AML-193 (cell line): ENCODE results near the gene SEC24B.
"Not testable (repeated sequence)": the region's sequence is repeated elsewhere in the genome, so short reads cannot be mapped to it uniquely, and the experiment has no call there.

Experiments
- DNase-seq, 2 experiments: peaks; one replicate each; lab custom pipeline; 2025; lab: John Stamatoyannopoulos, UW

The SEC24B gene

DNA sequence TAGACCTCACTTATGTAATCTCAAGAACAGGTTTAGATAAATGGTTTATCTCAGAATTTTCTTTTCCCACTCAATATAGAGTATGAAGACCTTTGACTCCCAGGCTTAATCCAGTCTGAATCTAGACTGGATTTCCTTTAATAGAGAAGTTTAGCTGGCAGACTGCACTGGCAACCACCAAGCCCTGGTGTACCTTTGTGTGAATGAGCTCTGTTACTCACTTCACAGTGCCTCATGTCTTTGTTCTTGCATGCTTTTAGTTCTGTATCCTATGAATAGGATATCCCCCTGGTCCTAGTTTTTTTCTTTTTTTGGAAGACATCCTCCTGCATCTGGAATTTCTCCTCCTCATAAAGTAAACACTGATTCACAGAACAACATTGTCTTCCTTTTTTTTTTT, 73.3 kb downstream of the SEC24B start:
- no peak for DNase-seq

DNA sequence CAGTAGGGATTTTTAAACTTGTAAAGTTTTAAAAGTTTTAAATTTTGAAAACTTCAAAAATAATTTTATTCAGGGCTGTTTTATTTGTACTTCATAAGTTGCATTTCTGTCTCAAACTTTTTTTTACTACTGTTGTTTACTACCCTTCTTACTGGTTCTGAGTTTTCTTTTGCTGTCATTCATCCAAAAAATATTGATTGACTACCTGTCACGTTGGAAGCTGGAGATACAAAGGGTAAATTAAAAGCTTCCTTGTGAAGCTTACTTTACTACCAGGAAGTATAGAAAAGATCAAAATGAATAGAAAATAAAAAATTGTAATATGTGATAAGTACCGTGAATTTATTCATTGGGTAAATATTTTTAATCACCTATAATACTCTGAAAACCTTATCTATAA, 77.1 kb downstream of the SEC24B start:
- DNase-seq, result no peak

DNA sequence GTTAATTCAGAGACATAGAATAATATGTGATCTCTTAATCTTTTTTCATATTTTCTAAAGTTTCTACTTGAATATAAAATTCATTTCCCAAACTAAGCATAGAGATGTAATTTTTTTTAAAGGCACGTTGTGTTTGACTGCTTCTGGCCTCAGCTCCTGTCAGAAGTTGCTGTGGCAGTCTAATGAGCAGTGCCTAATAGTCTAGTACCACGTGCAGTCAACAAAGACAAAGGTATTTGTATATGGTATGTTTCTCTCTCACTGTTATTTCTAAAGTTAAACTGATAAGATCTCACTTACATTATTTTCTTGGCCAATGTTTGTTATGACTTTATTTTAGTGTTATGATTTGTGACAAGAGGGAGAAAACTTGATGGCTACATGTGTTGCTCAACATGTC, 77.8 kb downstream of the SEC24B start:
- DNase-seq, result no peak

DNA sequence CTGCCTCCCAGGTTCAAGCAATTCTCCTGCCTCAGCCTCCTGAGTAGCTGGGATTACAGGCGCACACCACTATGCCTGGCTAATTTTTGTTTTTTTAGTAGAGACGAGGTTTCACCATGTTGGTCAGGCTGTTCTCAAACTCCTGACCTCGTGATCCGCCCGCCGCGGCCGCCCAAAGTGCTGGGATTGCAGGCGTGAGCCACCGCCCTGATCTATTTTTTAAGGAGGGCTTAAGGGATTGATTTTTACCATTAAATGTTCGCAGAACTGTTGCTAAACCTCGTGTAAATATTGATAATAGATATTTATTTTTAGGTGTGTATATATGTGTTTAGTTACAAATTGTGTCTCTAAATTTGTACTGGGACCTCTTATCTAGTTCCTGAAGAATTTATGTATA, 79.8 kb downstream of the SEC24B start:
- not testable (repeated sequence) for DNase-seq

DNA sequence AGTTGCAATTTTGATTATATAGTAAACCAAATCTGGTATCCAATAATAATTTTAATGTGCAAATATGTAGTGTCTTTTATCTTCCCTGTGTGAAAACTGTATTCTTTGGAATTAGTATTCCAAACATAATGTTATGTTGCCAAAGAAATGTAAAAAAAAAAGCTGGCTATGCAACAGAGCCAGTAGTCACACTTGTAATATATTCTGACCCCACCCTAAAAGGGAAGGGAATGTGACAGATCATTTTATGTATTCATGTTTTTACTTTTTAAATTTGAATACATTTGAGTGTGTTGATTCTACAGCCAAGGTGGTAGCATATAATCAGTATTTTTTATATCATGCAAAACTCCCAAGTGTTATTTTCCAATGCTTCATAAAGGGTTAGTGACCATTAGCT, 98.6 kb downstream of the SEC24B start:
- no peak for DNase-seq

DNA sequence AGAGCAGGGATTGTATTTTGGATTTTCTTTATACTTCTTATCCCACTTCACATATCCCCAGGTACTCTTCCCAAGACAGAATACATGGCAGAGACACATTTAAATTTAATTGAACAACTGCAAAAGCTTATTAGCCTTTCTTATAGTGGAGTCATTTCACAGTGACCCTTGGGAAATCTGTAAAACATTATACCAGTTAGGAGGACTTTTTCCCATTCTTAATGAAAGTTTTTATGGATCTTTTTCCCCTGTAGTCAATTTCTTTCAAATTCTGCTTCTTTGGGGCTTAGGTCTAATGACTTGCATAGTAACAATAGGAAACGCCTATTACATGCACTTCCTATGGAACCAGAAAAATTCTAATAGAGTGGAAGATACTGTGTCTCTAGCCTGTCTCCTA, 111.8 kb downstream of the SEC24B start:
- DNase-seq, result no peak

DNA sequence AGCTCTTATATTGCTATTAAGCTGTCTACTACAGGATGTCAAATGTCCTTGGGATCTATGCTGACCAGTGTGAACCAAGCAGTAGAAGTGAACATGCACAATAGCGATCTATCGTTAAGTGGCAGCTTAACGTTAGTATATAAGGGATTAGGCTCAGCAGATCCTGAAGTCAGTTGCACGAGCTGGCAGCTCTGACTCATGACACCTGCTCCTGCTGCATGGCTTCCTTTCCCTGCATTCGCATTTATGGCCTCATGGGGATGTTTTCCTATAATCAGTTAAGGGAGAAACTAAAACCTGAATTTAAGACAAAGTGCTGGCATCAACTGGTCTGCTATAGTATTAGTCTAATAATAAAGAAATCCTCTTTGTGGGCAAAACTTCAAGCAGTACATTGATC, 113.8 kb downstream of the SEC24B start:
- no peak for DNase-seq

DNA sequence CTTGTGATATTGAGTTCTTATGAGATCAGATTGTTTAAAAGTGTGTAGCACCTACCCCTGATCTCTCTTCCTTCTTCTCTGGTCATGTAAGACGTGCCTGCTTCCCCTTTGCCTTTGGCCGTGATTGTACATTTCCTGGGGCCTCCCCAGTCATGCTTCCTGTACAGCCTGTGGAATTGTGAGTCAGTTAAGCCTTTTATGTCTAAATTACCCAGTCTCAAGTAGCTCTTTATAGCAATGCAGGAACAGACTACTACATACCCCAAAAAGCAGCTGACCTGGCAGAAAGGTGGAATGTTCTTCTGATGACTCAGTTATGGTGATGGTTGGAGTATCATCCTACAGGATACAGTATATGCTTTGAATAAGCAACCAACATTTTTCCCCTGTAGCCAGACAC, 115.0 kb downstream of the SEC24B start:
- DNase-seq, result peak; percentile 44 to 46

DNA sequence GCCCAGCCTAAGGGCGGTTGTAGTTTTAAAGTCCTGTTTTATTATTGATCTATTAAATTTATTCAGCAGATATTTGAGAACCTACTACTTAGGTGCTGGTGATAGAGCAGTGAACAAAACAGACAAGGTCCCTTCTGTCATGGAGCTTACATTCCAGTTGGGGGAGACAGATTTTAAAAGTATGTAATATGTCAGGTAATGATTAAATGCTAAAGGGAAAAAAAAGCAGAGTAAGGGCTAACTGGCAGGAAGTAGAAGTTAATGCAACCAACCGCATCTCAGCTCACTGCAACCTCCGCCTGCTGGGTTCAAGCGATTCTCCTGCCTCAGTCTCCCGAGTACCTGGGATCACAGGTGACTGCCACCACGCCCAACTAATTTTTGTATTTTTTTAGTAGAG, 118.6 kb downstream of the SEC24B start:
- no peak for DNase-seq

DNA sequence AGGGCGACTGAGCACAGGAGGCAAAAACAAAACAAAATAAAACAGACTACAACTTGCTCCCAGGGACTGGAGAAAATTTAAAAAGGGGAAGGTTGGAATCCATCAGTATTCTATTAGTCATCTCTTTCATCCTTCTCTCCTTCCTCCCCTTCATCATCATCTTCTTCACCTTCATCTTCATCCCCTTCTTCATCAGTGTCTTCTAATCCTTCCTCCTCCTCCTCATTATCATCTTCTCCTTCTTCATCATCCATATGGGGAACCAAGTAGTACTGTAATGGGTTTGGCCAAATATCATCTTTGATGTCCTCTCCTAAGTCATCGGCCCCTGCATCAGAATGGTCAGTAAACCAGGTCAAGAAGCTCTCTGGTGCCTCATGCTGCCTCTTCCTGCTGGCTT, 119.5 kb downstream of the SEC24B start:
- no peak for DNase-seq

DNA sequence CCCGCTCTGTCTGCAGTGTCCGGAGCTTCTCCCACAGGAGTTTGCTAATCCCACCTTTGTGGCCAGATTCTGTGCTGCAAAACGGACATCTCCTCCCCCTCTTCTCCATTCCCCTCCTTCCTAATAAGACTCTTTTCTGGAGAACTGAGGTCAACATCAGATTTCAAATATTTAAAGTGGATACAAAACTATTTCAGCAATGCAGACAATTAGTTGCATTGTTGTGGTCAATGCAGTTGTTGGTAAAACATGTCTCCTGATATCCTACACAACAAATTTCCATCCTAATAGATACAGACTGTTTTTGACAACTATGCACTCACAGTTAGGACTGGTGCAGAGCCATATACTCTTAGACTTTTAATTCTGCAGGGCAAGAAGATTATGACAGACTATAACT, 121.4 kb downstream of the SEC24B start:
- no peak for DNase-seq

DNA sequence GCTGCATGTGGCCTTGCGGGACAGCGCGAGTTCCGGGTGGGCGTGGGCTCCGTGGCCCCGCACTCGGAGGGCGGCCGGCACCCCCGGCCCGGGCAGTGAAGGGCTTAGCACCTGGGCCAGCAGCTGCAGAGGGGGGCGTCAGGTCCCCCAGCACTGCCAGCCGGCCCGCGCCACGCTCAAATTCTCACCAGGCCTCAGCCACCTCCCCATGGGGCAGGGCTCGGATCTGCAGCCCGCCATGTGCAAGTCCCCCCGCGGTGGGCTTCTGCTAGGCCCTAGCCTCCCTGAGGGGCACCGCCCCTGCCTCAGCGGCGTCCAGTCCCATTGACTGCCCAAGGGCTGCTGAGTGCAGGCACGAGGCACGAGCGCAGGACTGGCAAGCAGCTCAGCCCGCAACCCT, 123.8 kb downstream of the SEC24B start:
- DNase-seq, result no peak

DNA sequence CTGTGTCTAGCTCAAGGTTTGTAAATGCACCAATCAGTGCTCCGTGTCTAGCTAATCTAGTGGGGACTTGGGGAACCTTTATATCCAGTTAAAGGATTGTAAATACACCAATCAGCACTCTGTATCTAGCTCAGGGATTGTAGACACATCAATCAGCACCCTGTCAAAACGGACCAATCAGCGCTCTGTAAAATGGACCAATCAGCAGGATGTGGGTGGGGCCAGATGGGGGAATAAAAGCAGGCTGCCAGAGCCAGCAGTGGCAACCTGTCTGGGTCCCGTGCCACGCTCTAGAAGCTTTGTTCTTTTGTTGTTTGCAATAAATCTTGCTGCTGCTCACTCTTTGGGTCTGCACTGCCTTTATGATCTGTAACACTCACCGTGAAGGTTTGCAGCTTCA, 124.5 kb downstream of the SEC24B start:
- not testable (repeated sequence) for DNase-seq

DNA sequence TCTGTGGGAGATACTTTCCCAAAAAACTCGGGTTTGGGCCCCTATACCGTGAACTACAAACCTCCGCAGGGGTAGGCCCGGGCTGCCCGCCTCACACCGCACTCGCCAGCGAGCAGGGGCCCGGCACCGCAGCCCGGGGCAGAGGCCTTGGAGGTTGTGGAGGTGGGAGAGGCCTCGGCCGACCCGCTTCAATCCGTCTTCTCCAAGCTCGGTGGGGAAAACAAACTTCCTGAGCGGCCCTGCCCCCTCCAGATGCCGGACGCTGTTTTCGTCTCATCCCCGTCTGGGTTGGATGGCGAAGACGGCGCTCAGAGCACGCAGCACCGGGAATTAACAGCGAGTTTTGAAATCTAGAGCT, 126.0 kb downstream of the SEC24B start:
- DNase-seq, result peak in 1 of 2 experiments; percentile 25

DNA sequence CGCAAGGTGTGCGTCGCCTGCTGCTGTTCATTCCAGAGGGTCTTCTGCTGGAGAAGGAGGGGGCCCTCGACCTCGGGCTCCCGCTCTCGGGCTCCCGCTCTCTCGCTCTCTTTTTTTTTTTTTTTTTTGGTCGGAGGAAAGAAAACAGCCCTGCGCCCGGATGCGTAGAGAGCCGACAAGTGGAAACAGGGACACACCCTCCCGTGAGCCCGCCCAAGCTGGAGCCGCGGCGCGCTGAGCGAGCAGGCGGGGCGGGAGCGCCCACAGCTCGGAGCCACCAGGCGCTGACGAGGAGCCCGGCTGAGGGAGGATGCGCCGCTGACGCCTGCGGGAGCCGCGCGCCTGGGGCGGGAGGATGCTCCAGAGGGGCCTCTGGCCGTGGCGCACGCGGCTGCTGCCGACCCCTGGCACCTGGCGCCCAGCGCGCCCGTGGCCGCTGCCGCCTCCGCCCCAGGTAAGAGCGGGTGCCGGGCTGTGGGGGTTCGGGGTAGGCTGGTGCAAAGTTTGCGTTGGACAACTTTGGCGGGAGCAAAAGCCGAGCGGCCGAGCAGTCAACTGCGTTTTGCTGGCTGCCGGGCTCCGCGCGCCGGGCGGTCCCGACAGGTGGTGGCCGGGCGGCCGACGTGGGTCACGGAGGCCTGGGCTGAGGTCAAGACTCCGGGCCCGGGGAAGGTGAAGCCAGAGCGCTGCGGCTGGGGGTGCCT, 126.5 kb downstream of the SEC24B start, which contains the start of gene MCUB:
Gene MCUB, plus strand, starts transcription at position 264 of the 704 bp plus-strand sequence. Its CDS starts 92 bp downstream, at position 356.
- DNase-seq, result peak; percentile 63 to 80

DNA sequence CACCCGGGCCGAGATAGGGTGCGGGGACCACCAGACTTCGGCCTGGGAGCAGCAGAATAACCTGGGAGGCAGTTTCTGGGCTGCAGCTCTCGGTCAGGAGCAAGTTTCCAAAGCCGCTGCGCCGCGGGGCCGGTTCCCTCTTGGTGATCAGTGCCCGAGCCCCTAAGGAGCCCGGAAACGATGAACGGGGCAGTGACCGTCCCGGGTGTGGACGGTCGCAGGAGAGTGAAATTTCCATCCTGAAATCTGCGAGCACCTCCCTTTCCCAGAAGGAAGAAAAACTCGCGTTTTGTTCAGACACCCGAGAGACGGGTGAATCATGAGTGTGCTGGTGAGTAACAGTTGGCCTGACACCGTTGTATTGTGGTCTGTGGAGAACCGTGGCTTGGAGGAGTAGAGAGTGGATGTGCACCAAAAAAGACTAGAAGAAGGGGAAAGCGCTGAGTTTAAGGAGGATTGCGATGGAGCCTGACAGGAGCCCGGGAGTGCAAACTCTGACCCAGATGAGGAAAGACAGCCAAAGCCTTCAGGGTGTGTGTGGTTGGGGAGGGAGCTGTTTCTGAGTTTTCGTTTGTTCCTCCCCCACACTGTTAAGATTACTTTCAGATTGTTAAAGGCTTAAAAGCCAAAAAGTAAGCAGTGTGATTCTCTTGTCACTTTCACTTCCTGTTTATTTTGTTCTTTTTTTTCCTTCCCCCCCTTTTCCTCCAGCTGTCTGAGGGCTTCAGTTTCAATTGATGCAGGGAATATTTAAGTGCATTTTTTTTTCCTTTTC, 127.3 kb downstream of the SEC24B start:
- DNase-seq, result peak; percentile 23 to 34

DNA sequence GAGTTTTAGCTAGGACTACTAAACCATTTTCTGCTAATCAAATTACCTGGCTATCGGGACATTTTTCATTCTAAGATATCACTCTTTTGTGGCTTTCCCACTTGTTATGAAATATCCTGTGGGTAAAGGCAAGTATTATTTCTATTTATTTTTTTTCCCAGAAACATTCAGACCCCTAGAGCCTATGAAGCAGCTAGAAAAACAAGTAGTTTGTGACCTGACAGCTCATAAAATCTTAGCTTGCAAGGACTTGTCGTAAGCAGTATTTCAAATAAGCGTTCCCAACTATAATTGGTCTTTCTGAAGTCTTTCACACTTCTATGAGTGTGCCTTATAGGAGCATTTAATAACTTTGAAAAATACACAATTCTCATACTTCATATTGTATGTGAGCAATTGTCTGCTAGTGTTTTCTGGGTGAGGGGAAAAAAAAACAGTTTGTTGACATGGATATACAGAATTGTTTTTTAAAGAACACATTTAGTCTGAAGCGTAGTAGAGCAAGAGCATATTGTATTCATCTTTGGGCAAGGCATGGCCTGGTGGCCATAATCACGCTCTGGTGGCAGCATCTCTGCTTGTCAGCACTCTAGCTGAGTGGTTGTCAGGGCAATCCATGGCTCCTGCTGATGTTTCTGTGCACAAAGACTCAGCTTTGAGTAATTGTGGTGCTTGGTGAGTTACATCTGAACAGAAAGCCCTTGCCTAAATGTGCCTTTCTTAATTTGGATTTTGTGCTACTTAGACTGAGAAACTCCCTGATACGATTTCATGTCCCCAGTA, 129.0 kb downstream of the SEC24B start:
- no peak for DNase-seq

DNA sequence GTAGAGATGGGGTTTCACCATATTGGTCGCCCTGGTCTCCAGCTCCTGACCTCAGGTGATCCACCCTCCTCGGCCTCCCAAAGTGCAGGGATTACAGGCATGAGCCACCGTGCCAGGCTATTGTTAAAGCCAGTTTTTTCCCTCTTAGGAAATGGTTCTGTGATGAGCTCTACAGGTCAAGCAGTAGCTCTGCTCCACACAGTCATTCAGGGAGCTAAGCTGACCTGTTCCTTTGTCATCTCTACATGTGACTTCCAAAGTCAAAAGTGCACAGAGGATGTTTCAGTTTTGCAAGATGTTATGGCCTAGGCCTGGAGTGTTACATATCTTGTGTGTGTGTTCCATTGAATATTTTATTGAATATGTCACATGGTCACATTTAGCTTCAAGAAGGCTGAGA, 137.9 kb downstream of the SEC24B start:
- no peak for DNase-seq

DNA sequence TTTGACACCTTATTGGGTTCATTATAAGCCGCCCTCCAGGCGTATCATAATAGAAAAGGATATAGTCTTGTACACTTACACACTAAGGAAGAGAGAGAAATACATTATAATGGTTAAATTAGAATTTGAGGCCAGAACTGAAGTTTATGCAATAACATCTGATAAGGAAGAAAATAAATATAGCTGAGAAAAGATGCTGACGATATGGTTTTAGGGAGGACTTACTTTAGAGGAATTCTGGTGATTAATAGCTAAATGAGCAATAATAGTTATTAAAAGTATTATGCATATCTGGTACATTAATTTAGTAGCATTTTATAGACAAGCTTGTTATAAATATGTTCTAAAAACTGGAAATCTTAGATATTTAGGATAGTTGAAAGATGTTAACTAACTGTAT, 138.5 kb downstream of the SEC24B start:
- no peak for DNase-seq

DNA sequence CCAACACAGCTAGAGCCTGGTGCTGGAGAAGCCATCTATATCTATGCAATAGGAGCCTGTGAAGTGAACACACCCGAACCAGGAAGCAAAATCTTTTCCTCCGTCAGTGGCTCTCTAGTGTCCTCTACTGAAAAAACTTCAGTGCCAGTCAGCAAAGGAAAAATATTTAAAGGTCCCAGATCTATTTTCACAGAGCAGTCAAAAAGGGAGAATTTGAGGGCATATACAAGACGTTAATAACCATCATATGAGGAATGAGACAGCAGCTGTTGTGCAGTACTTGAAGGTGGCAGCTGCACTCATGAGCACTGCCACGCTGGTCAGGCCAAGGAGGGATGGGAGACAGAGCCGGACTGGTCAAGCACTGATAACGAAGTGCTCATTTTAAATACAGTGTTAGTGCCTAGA, 140.8 kb downstream of the SEC24B start:
- peak in 1 of 2 experiments; percentile 6 for DNase-seq

DNA sequence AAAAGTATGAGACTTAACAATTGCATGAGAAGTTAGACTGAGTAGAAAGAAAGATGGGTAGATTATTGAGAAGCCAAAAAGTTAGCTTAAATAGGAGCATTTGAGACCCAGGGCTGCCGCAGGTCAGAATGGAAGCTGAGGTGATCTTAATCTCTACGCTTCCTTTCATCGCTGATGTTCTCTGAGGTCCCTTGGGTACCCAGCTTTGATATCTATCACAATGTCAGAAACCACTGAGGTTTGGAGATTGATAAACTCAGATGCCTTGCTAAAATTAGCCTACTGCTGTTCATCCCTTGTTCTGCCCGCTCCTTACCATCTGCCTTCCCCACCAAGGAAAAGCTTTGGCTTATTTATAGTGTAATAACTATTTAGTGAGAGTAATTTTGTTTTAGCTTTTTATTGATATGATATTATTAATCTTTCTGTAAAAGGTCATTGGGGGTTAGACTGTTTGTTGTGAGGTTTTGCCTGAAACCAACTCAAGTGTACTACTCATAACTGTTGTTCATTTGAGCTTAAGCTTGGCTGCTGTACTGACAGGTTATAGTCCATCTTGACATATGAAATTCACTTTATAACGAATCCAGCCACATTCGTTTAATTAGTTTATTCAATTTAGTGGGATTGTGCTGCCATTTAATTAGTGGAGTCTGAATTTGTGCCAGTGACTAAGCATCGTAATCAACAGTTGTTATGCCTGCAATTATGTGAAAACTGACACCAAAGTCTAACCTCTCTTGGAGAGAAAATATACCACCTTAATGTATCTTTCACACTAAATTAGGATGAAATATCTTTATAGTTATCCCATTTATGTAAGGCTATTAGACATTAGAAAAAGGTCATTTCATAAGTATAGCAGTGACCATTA, 141.6 kb downstream of the SEC24B start:
- DNase-seq, result no peak

DNA sequence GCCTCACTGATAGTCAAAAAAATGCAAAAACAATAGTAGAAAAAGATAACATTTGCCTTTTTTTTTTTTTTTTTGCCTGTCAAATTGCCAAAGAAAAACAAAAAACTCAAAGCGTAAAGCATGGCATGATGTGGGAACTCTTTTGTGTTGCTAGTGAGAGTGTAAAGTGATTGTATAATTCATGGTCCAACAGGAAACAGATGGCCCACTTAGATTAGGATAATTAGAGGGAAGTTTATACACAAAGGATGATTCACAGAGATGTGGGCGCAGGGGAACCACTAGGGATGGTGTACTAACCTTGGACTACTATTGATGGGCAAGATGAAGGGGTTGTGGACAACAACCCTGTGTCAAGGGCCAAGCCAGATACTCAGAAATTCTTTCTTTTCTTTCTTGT, 142.8 kb downstream of the SEC24B start:
- DNase-seq, result peak in 1 of 2 experiments; percentile 3
